ENCODE measurements around the gene CALCOCO1.

DNA sequence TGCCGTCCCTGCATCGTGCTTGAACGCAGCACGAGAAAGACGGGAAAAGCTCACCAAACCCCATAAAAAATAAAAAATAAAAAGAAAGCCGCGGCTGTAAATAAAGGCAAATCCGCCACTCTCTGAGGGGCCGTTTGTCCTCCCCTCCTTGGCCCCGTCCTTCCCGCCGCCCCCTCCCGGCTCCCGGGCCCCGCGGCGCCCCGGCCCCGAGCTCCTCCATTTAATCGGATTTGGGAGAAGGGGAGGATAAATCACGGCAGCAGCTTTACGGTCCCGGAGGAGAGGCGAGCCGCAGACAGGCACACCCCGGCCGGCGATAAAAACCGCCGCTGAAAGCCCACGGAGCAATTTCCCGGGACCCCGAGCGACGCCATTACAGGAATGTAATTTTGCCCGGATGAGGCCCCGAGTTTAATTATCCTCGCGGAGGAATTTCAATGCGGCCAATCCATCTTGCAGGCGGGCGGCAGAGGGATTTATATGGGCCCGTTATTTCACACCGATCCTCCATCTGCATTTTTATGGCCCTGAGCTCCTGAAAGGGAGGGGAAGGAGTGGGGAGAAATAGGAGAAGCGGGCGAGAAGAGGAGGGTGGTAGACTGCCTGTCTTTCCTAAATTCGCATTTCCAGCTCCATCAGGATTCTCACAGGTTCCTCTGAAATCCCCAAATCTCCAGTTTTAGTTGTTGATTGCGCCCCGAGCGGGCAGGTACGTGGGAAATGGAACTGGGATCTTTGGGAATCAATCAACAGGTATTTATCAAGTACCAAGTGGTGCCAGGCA lies 50.0 kb downstream of the CALCOCO1 start:
- TF ChIP-seq CTCF (IDR thresholded peaks at IDR 0.05; ENCODE audit: poor library complexity) (no peak), EZH2 (IDR thresholded peaks at IDR 0.05; ENCODE audit: borderline replicate concordance) (no peak), EZH2phosphoT487 (IDR thresholded peaks at IDR 0.05; ENCODE audit: low read depth, severe bottlenecking, unreplicated experiment) (no peak)

Measured in hepatocyte (in vitro differentiated cells).